Measurements from ENCODE around the gene EXOSC5. TPM values are rescaled to one million over a fixed set of nuclear protein-coding genes. Genes with fewer than 3 reads are reported as not detected.

EXOSC5 gene
- total and polyA plus RNA-seq, 10 of the 15 experiments (the other 5 are each of a cell fraction or from before 2014, with no cell fraction given): 15.8 to 123 (median 52.7) TPM

- TF ChIP-seq MLLT1 (IDR thresholded peaks at IDR 0.05) (peak; percentile 33; the same call in 1 of the 2 replicates), STAT1 (conservative IDR thresholded peaks at IDR 0.05) (no peak), RAD51 (IDR thresholded peaks at IDR 0.05) (peak; percentile 85), IRF4 (IDR thresholded peaks at IDR 0.05; ENCODE audit: low read depth, low read length) (peak; percentile 83), BHLHE40 (IDR thresholded peaks at IDR 0.05; ENCODE audit: borderline replicate concordance in 1 of 2, low read depth in 2 of 2, low read length in 1 of 2) (peak; percentile 84 to 89), NRF1 (conservative IDR thresholded peaks at IDR 0.05; ENCODE audit: low read depth, low read length) (0 out of 2 replicates have a peak, but pooled peaks have one; percentile 14), MTA2 (IDR thresholded peaks at IDR 0.05; ENCODE audit: low read depth) (peak; percentile 36; the same call in 1 of the 2 replicates), BCL3 (IDR thresholded peaks at IDR 0.05; ENCODE audit: borderline replicate concordance, insufficient read depth, low read depth, low read length, poor library complexity, severe bottlenecking) (peak; percentile 23)
Measured at GRCh38 chr19:41351339-41352245, 45.6 kb downstream of the EXOSC5 start (continued).

Data from GM12878 (cell line).